ENCODE measurements around the gene MED9.

DNA sequence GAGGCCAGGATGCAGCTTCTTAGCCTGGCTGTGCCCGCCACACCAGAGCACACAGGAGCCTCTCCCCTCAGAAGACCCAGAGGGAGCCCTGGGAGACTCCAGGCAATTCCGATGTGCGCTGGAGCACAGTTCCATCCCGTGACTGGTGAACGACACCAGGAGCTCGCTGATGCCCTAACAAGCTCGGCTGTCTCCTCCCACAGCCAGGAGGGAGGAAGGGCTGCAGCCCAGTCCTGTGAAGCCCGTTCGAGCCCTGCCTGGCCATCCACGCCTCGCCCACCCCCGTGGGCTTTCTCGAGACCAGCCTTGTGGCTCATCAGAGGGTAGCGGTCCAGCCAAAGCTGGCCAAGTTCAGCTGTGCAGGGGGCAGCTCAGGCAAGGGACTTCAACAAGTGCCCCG is 41.2 kb downstream of the MED9 start:
- TF ChIP-seq, protein P1, sequence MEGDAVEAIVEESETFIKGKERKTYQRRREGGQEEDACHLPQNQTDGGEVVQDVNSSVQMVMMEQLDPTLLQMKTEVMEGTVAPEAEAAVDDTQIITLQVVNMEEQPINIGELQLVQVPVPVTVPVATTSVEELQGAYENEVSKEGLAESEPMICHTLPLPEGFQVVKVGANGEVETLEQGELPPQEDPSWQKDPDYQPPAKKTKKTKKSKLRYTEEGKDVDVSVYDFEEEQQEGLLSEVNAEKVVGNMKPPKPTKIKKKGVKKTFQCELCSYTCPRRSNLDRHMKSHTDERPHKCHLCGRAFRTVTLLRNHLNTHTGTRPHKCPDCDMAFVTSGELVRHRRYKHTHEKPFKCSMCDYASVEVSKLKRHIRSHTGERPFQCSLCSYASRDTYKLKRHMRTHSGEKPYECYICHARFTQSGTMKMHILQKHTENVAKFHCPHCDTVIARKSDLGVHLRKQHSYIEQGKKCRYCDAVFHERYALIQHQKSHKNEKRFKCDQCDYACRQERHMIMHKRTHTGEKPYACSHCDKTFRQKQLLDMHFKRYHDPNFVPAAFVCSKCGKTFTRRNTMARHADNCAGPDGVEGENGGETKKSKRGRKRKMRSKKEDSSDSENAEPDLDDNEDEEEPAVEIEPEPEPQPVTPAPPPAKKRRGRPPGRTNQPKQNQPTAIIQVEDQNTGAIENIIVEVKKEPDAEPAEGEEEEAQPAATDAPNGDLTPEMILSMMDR (IDR thresholded peaks at IDR 0.05; ENCODE audit: borderline replicate concordance, extremely low read depth, low read length, poor library complexity, severe bottlenecking), result no peak
- TF ChIP-seq EZH2 (IDR thresholded peaks at IDR 0.05; ENCODE audit: borderline replicate concordance, low read depth, low read length, severe bottlenecking), result no peak
